Activated CD8-positive, alpha-beta T cell treated with anti-CD3 and anti-CD28 coated beads for 36 hours (primary cell): ENCODE results near the gene ZNF730. TPM values are rescaled to one million over a fixed set of nuclear protein-coding genes. Genes with fewer than 3 reads are reported as not detected.

Experiments used
- ATAC-seq: fragments of 200-7000 bp; cut with Tn5 transposase; one replicate; pipeline ENCODE4 v1.10.0; 2021; ENCODE audit warnings: mild to moderate bottlenecking, moderate library complexity
- CTCF ChIA-PET: fragments of 350-600 bp; sonication (Branson Sonifier 250); formaldehyde crosslinking; loops from one replicate; lab custom pipeline; 2021; ENCODE audit warnings: antibody characterized with exemption; lab: Charles Lee
- POLR2A ChIA-PET: fragments of 350-600 bp; sonication (Branson Sonifier 250); formaldehyde crosslinking; loops from one replicate; lab custom pipeline; 2021; ENCODE audit warnings: antibody characterized with exemption; lab: Charles Lee
- DNase-seq: peaks from one replicate; pipeline ENCODE4 v3.0.0-alpha.2; 2020
- H3K27ac Mint-ChIP-seq: one replicate; pipeline ENCODE4 v1.8.0; 2021; ENCODE audit warnings: mild to moderate bottlenecking, mixed read lengths
- H3K27me3 Mint-ChIP-seq: one replicate; pipeline ENCODE4 v1.8.0; 2021; ENCODE audit warnings: mixed read lengths
- H3K36me3 Mint-ChIP-seq: one replicate; pipeline ENCODE4 v1.8.0; 2021; ENCODE audit warnings: low read depth, mixed read lengths
- H3K4me1 Mint-ChIP-seq: one replicate; pipeline ENCODE4 v1.8.0; 2021; ENCODE audit warnings: low read depth, mixed read lengths
- H3K4me3 Mint-ChIP-seq: one replicate; pipeline ENCODE4 v1.8.0; 2021; ENCODE audit warnings: mild to moderate bottlenecking, moderate library complexity, mixed read lengths
- H3K9me3 Mint-ChIP-seq: one replicate; pipeline ENCODE4 v1.8.0; 2021; ENCODE audit warnings: mixed read lengths
- CTCF ChIP-seq: fragments of 200-600 bp; IDR thresholded peaks from one replicate; pipeline ENCODE4 v1.8.0; 2022; ENCODE audit warnings: antibody characterized with exemption, mild to moderate bottlenecking
- intact Hi-C: fragments of 100-400 bp; cut with micrococcal nuclease; formaldehyde crosslinking; loops from one replicate; pipeline ENCODE4 v1.10.0; 2022
- total RNA-seq, 2 experiments: library from RNA; stranded (reverse); gene quantifications; one replicate each; pipeline ENCODE4 v1.2.3, GENCODE V29; 2021

The ZNF730 gene
- total RNA-seq, 2 experiments from 2014 or later, result 2.6 to 3.3 TPM

- Mint-ChIP-seq H3K27ac (no peak overlapping the region), H3K27me3 (no peaks in the 10 kb centered on the region), H3K36me3 (peaks cover 12% of the 10 kb centered on the region), H3K9me3 (peaks cover 33% of the 10 kb centered on the region), H3K4me3 (no peak overlapping the region), H3K4me1 (no peaks in the 10 kb centered on the region)
- ChIA-PET CTCF (no interaction called here), POLR2A (no interaction called here)
- no peak for ATAC-seq
- intact Hi-C loops, result no loop called here
- no peak for DNase-seq
- no peak for TF ChIP-seq CTCF
Observed at GRCh38 chr19:23093832-23094231, 23.0 kb upstream of the ZNF730 start.

GRCh38 chr19:23095418-23095817, 21.4 kb upstream of the ZNF730 start:
- POLR2A ChIA-PET, result no interaction called here
- intact Hi-C loops, result no loop called here
- no peaks in the 10 kb centered on the region for H3K4me1 Mint-ChIP-seq
- ATAC-seq (no peak), DNase-seq (no peak)
- CTCF ChIA-PET, result no interaction called here
- H3K4me3 Mint-ChIP-seq, result no peak overlapping the region
- peaks cover 4% of the 10 kb centered on the region for H3K36me3 Mint-ChIP-seq
- no peaks in the 10 kb centered on the region for H3K27me3 Mint-ChIP-seq
- TF ChIP-seq CTCF, result no peak
- peaks cover 28% of the 10 kb centered on the region for H3K9me3 Mint-ChIP-seq
- no peak overlapping the region for H3K27ac Mint-ChIP-seq

DNA sequence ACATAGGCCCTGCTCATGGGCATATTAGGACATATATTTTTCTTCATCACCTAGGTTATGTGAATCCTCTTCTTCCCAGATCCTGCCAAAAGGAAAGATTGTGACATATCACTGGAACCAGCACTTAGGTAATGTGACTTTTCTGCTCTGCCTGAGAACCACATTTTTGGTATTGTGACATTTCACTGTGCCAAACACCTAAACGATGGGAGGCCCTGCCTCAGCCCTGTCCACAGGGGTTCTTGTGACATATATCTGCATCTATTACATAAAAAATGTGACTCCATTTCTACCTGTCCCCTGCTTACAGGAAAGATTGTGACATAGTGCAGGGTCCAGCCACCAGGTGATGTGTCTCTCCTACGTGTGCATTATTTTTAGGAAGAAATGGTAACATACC, 18.5 kb upstream of the ZNF730 start:
- CTCF ChIA-PET, result no interaction called here
- H3K27ac Mint-ChIP-seq, result no peak overlapping the region
- intact Hi-C loops, result no loop called here
- ATAC-seq, result no peak
- no peak overlapping the region for H3K4me3 Mint-ChIP-seq
- POLR2A ChIA-PET, result no interaction called here
- no peak for TF ChIP-seq CTCF
- peaks cover 17% of the 10 kb centered on the region for H3K9me3 Mint-ChIP-seq
- H3K27me3 Mint-ChIP-seq, result no peaks in the 10 kb centered on the region
- H3K36me3 Mint-ChIP-seq, result peaks cover 3% of the 10 kb centered on the region
- no peak for DNase-seq
- no peaks in the 10 kb centered on the region for H3K4me1 Mint-ChIP-seq

GRCh38 chr19:23098988-23099387, 17.8 kb upstream of the ZNF730 start:
- Mint-ChIP-seq H3K9me3 (peaks cover 16% of the 10 kb centered on the region), H3K27me3 (no peaks in the 10 kb centered on the region), H3K4me3 (no peak overlapping the region), H3K36me3 (peaks cover 3% of the 10 kb centered on the region), H3K27ac (no peak overlapping the region), H3K4me1 (no peaks in the 10 kb centered on the region)
- ATAC-seq (no peak), DNase-seq (no peak)
- ChIA-PET POLR2A (interaction anchor here (0.6 kb wide), 1 partner anchor 60 kb away, joined by 3 read pairs; no protein-coding TSS in a partner anchor), CTCF (no interaction called here)
- intact Hi-C loops, result no loop called here
- TF ChIP-seq CTCF, result no peak

GRCh38 chr19:23099966-23100365, 16.9 kb upstream of the ZNF730 start:
- intact Hi-C loops, result no loop called here

More at GRCh38 chr19:23099966-23100365, 16.9 kb upstream of the ZNF730 start:
- peaks cover 13% of the 10 kb centered on the region for H3K9me3 Mint-ChIP-seq
- DNase-seq, result no peak
- POLR2A ChIA-PET, result no interaction called here
- no peak overlapping the region for H3K4me3 Mint-ChIP-seq
- CTCF ChIA-PET, result no interaction called here
- TF ChIP-seq CTCF, result no peak
- H3K27me3 Mint-ChIP-seq, result no peaks in the 10 kb centered on the region
- no peak for ATAC-seq
- no peaks in the 10 kb centered on the region for H3K4me1 Mint-ChIP-seq
- H3K27ac Mint-ChIP-seq, result no peak overlapping the region
- H3K36me3 Mint-ChIP-seq, result peaks cover under 1% of the 10 kb centered on the region
